Calu3 (cell line): ENCODE measurements around the gene CACNA1H. TPM values are rescaled to one million over a fixed set of nuclear protein-coding genes. Genes with fewer than 3 reads are reported as not detected.
A peak's percentile ranks its signal among the peaks of the same experiment; 100 is the strongest.

Experiments used
- BruUV-seq: library from RNA; stranded (reverse); fragments of 400-500 nt; replicated peaks from 2 replicates; lab custom pipeline; 2021; lab: Mats Ljungman, UMichigan
- CTCF ChIA-PET: fragments of 300-600 bp; sonication (Branson Sonifier 250); formaldehyde crosslinking; loops from one replicate; lab custom pipeline; 2022; ENCODE audit warnings: antibody characterized with exemption; lab: Charles Lee
- DNase-seq: peaks from one replicate; pipeline ENCODE4 v3.0.0; 2022
- H3K27ac Mint-ChIP-seq: one replicate; pipeline ENCODE4 v1.8.0; 2022; ENCODE audit warnings: mixed read lengths; ENCODE audit not compliant: unreplicated experiment
- H3K27me3 Mint-ChIP-seq: one replicate; pipeline ENCODE4 v1.8.0; 2022; ENCODE audit warnings: mixed read lengths; ENCODE audit not compliant: unreplicated experiment
- H3K36me3 Mint-ChIP-seq: one replicate; pipeline ENCODE4 v1.8.0; 2022; ENCODE audit warnings: mild to moderate bottlenecking, moderate library complexity, mixed read lengths; ENCODE audit not compliant: insufficient read depth, unreplicated experiment
- H3K4me1 Mint-ChIP-seq: one replicate; pipeline ENCODE4 v1.8.0; 2022; ENCODE audit warnings: mild to moderate bottlenecking, low read depth, mixed read lengths; ENCODE audit not compliant: unreplicated experiment
- H3K4me3 Mint-ChIP-seq: one replicate; pipeline ENCODE4 v1.8.0; 2022; ENCODE audit warnings: mild to moderate bottlenecking, low read depth, moderate library complexity, mixed read lengths; ENCODE audit not compliant: unreplicated experiment
- H3K9me3 Mint-ChIP-seq: one replicate; pipeline ENCODE4 v1.8.0; 2022; ENCODE audit warnings: low read depth, mixed read lengths; ENCODE audit not compliant: unreplicated experiment
- intact Hi-C: fragments of 100-400 bp; cut with micrococcal nuclease; formaldehyde crosslinking; loops from one replicate; pipeline ENCODE4 v1.10.0; 2022; ENCODE audit not compliant: unreplicated experiment
- total RNA-seq: library from RNA; stranded (reverse); gene quantifications from 2 replicates; pipeline ENCODE4 v1.2.3, GENCODE V29; 2022
- TF ChIP-seq, protein P1 (sequence below): fragments of 200-600 bp; IDR thresholded peaks from one replicate; pipeline ENCODE4 v1.8.0; 2022; ENCODE audit warnings: antibody characterized with exemption; ENCODE audit not compliant: unreplicated experiment

Gene CACNA1H
- total RNA-seq, 1 experiment from 2014 or later, result not detected

DNA sequence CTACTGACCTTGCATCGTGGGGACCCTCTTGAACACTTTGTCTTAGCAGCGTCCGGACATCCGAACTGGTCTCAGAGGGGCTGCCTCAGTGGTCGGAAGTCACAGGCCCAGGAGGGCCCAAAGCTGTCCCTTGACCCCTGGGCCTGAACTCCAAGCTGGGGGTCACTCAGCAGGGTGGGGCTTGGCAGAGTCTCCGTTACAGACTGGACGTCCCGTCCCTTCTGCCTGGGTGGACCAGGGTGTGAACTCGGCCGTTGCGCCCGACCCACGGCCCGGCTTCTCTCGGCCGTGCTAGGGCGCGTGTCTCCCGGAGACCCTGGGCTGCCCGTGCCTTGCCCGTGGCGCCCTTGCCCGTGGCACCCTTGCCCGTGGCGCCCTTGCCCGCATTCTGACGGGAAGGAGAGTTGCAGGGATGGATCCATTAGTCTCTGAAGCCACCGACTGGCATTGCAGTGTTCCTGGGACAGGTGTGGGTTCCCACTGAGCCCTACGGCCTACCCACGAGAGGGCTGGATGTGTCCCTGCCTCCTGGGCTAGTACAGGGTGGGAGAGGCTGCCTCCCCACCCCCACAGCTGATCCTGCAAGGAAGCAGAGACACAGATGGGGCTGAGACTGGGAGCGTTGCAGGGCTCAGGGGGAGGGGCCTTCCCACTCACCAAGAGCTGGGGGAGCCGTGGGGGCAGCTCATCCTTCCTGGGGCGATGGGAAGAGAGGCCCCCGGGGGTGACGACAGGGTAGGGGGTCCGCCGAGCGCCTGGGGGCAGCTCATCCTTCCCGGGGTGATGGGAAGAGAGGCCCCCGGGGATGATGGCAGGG, 4.9 kb downstream of the CACNA1H start:
- Mint-ChIP-seq H3K36me3 (no peaks in the 10 kb centered on the region), H3K27ac (no peak overlapping the region), H3K27me3 (peaks cover 88% of the 10 kb centered on the region), H3K9me3 (no peaks in the 10 kb centered on the region), H3K4me3 (no peak overlapping the region), H3K4me1 (peaks cover 10% of the 10 kb centered on the region)
- CTCF ChIA-PET, result no interaction called here
- intact Hi-C loops, result no loop called here
- no TSS peak for BruUV-seq
- TF ChIP-seq, protein P1, sequence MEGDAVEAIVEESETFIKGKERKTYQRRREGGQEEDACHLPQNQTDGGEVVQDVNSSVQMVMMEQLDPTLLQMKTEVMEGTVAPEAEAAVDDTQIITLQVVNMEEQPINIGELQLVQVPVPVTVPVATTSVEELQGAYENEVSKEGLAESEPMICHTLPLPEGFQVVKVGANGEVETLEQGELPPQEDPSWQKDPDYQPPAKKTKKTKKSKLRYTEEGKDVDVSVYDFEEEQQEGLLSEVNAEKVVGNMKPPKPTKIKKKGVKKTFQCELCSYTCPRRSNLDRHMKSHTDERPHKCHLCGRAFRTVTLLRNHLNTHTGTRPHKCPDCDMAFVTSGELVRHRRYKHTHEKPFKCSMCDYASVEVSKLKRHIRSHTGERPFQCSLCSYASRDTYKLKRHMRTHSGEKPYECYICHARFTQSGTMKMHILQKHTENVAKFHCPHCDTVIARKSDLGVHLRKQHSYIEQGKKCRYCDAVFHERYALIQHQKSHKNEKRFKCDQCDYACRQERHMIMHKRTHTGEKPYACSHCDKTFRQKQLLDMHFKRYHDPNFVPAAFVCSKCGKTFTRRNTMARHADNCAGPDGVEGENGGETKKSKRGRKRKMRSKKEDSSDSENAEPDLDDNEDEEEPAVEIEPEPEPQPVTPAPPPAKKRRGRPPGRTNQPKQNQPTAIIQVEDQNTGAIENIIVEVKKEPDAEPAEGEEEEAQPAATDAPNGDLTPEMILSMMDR, result no peak
- DNase-seq, result no peak

- TF ChIP-seq, protein P1, result no peak
- H3K27me3 Mint-ChIP-seq, result peaks cover 97% of the 10 kb centered on the region
- peaks cover 10% of the 10 kb centered on the region for H3K4me1 Mint-ChIP-seq
- no peak overlapping the region for H3K4me3 Mint-ChIP-seq
- no TSS peak for BruUV-seq
- no peak for DNase-seq
- H3K9me3 Mint-ChIP-seq, result no peaks in the 10 kb centered on the region
- CTCF ChIA-PET, result no interaction called here
- H3K36me3 Mint-ChIP-seq, result no peaks in the 10 kb centered on the region
- H3K27ac Mint-ChIP-seq, result no peak overlapping the region
- intact Hi-C loops, result no loop called here
Measured at GRCh38 chr16:1158456-1159324, 5.8 kb downstream of the CACNA1H start.

GRCh38 chr16:1159325-1159972, 6.5 kb downstream of the CACNA1H start:
- CTCF ChIA-PET, result no interaction called here
- no peak for DNase-seq
- H3K4me3 Mint-ChIP-seq, result peak overlapping the region; percentile 46
- TF ChIP-seq, protein P1, result no peak
- no peak overlapping the region for H3K27ac Mint-ChIP-seq
- BruUV-seq, result no TSS peak
- H3K4me1 Mint-ChIP-seq, result peaks cover 10% of the 10 kb centered on the region
- H3K9me3 Mint-ChIP-seq, result no peaks in the 10 kb centered on the region
- intact Hi-C loops, result no loop called here
- peaks cover under 1% of the 10 kb centered on the region for H3K36me3 Mint-ChIP-seq
- H3K27me3 Mint-ChIP-seq, result peaks cover 99% of the 10 kb centered on the region

GRCh38 chr16:1159973-1160772, 7.3 kb downstream of the CACNA1H start:
- no TSS peak for BruUV-seq
- Mint-ChIP-seq H3K4me3 (peak overlapping the region; percentile 46), H3K36me3 (peaks cover 6% of the 10 kb centered on the region), H3K27me3 (peaks cover 99% of the 10 kb centered on the region), H3K4me1 (peaks cover 10% of the 10 kb centered on the region), H3K9me3 (no peaks in the 10 kb centered on the region), H3K27ac (no peak overlapping the region)
- CTCF ChIA-PET, result no interaction called here
- DNase-seq, result peak; percentile 52
- TF ChIP-seq, protein P1, result no peak
- intact Hi-C loops, result no loop called here
